Pancreas (tissue), 10 donors: Measurements from ENCODE around the gene CDC42. TPM values are rescaled to one million over a fixed set of nuclear protein-coding genes. Genes with fewer than 3 reads are reported as not detected.

ENCODE experiments used
- ATAC-seq, 4 donors: fragments of 200-7000 bp; cut with Tn5 transposase; one replicate each; pipeline versions ENCODE4 v1.8.0 to v1.9.1; 2020; ENCODE audit warnings: mild to moderate bottlenecking in 4 of 4, moderate library complexity in 4 of 4
- DNase-seq, 6 donors: peaks; one replicate each; pipeline ENCODE4 v3.0.0-alpha.2; 2020
- FAIRE-seq: peaks from 2 replicates; lab custom pipeline; 2012; peaks lifted over from hg19 to GRCh38; lab: Jason Lieb, UNC
- H3K27ac ChIP-seq, 4 donors: fragments of 200-600 bp; sonication (generic); 1 replicate in 3 of 4; 2 replicates in 1 of 4; pipeline versions ENCODE4 v1.5.0 to v1.8.0; 2020
- H3K27me3 ChIP-seq, 4 donors: fragments of 200-600 bp; one replicate each; pipeline ENCODE4 v1.8.0; 2021
- H3K36me3 ChIP-seq, 3 donors: fragments of 200-600 bp; sonication (generic) in 1 of 3; one replicate each; pipeline versions ENCODE4 v1.5.0 to v1.8.0; 2020 to 2021
- H3K4me1 ChIP-seq, 3 donors: fragments of 200-600 bp; one replicate each; pipeline ENCODE4 v1.8.0; 2021
- H3K4me3 ChIP-seq, 4 donors: fragments of 200-600 bp; sonication (generic) in 2 of 4; one replicate each; pipeline versions ENCODE4 v1.5.0 to v1.8.0; 2020 to 2021
- H3K9me3 ChIP-seq, 4 donors: fragments of 200-600 bp; one replicate each; pipeline ENCODE4 v1.8.0; 2021
- WGBS, 2 donors: extraction: QIAGEN DNeasy Blood & Tissue Kit; methylation state at CpG; one replicate each; pipeline ENCODE4 v1.1.7; 2013; 5-methylcytosine and 5-hydroxymethylcytosine counted together
- intact Hi-C, 3 donors: fragments of 100-400 bp; cut with DNase I; formaldehyde crosslinking; loops; one replicate each; pipeline versions ENCODE4 v1.11.1 to v1.14.2; 2022
- polyA plus RNA-seq, 2 donors: library from polyadenylated mRNA; stranded (reverse); fragments of 200-250 nt; gene quantifications; one replicate each; pipeline ENCODE4 v1.2.3, GENCODE V29; 2013
- total RNA-seq, 6 donors: library from RNA; stranded (reverse); fragmentation: NEBNext Ultra II Directional in 4 of 6; extraction: Animal tissue kit (Norgen Biotek cat#: 25700) in 4 of 6; gene quantifications; one replicate each; pipeline versions ENCODE4 v1.2.1 to v1.2.4, GENCODE V29; 2021 to 2023
- TF ChIP-seq, protein P1 (sequence below), 4 donors: fragments of 200-600 bp; sonication (generic) in 3 of 4; IDR thresholded peaks; one replicate each; pipeline versions ENCODE4 v1.5.0 to v1.8.0; 2021; ENCODE audit warnings: antibody characterized with exemption in 4 of 4
- donor health status: healthy with polysubstance abuse.
- donor health status: DM: no; HTN: no; CAD: no; lungs with moderate emphysema.
- donor health status: DM: no; HTN: no; CAD: no.
- donor health status: control.
- donor health status: control.
- donor health status: Bipolar disorder and iron deficiency.
- donor health status: DM: yes; HTN: yes; CAD: no.
- donor health status: DM: no; HTN: no; CAD: no.
- donor health status: DM: no; HTN: no; CAD: no.
- donor health status: DM: yes; HTN: yes; CAD: no.

The CDC42 gene
- total and polyA plus RNA-seq, 8 donors, result 36.6 to 128 (median 63.4) TPM

DNA sequence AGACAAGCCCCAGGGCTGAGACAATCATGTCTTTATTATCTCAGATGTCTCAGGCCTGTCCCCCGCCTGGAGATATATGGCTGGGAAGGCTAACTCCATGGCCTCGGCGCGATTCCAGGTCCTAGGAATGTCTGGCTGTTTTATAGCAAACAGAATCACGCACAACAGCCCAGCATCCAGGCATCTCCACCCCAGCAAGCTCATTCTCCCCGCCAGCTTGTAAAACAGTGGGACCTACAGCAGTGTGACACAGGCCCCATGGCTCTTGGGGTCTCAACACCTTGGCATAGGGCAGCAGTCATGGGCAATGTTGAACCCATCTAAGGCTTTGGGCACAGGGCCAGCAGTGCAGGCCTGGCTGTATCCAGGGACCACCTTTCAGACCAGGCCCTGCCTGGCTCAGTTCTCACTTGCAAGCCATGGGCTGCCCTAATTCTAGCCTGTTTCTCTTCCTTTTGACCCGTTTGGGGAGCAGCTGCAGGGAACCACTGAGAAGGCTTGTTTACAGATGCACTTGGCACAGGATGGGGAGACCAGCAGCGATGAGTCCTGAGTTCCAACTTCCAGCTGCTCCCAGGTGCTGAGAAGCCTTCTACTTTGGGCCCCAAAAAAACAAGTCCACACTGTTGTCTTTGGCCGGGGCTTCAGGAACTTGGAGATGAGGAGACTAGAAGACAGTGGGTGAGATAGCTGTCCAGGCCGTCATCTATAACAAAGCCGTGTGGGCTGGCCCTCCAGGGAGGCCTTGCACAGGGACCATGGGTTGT, 56.0 kb downstream of the CDC42 start:
- no peaks in the 10 kb centered on the region for H3K9me3 ChIP-seq
- no peak for ATAC-seq
- intact Hi-C loops, result no loop called here
- WGBS, 2 donors, result 76 to 78% methylated on average over 11 of the region's 11 CpGs
- H3K4me1 ChIP-seq, result no peaks in the 10 kb centered on the region
- no peak for FAIRE-seq
- H3K36me3 ChIP-seq, result peaks cover 0 to 4% (median 0%) of the 10 kb centered on the region in 3 donors
- no peak overlapping the region for H3K27ac ChIP-seq
- TF ChIP-seq, protein P1, sequence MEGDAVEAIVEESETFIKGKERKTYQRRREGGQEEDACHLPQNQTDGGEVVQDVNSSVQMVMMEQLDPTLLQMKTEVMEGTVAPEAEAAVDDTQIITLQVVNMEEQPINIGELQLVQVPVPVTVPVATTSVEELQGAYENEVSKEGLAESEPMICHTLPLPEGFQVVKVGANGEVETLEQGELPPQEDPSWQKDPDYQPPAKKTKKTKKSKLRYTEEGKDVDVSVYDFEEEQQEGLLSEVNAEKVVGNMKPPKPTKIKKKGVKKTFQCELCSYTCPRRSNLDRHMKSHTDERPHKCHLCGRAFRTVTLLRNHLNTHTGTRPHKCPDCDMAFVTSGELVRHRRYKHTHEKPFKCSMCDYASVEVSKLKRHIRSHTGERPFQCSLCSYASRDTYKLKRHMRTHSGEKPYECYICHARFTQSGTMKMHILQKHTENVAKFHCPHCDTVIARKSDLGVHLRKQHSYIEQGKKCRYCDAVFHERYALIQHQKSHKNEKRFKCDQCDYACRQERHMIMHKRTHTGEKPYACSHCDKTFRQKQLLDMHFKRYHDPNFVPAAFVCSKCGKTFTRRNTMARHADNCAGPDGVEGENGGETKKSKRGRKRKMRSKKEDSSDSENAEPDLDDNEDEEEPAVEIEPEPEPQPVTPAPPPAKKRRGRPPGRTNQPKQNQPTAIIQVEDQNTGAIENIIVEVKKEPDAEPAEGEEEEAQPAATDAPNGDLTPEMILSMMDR (IDR thresholded peaks at IDR 0.05), result no peak
- no peak overlapping the region for H3K4me3 ChIP-seq
- peak in 1 of 6 donors; percentile 13 for DNase-seq
- H3K27me3 ChIP-seq, result no peaks in the 10 kb centered on the region

DNA sequence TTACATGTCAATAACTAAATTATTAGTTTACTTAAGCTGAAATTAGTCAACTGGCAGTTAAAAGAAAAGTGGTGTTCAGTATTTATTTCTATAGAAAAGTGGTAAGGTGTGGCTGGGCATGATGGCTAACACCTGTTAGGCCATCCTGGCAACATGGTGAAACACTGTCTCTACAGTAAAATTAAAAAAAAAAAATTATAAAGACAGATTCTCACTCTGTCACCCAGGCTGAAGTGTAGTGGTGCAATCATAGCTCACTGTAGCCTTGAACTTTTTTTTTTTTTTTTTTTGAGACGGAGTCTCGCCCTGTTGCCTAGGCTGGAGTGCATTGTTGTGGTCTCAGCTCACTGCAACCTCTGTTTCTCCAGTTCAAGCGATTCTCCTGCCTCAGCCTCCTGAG, 57.5 kb downstream of the CDC42 start:
- no peak for ATAC-seq
- TF ChIP-seq, protein P1 (IDR thresholded peaks at IDR 0.05), result no peak
- Histone ChIP-seq H3K9me3 (no peaks in the 10 kb centered on the region), H3K27me3 (no peaks in the 10 kb centered on the region), H3K36me3 (peaks cover 0 to 4% (median 0%) of the 10 kb centered on the region in 3 donors), H3K27ac (no peak overlapping the region), H3K4me3 (no peak overlapping the region), H3K4me1 (no peaks in the 10 kb centered on the region)
- WGBS, 2 donors, result 87 to 94% methylated on average over 3 of the region's 3 CpGs
- intact Hi-C loops, result no loop called here
- DNase-seq, result no peak
- no peak for FAIRE-seq

DNA sequence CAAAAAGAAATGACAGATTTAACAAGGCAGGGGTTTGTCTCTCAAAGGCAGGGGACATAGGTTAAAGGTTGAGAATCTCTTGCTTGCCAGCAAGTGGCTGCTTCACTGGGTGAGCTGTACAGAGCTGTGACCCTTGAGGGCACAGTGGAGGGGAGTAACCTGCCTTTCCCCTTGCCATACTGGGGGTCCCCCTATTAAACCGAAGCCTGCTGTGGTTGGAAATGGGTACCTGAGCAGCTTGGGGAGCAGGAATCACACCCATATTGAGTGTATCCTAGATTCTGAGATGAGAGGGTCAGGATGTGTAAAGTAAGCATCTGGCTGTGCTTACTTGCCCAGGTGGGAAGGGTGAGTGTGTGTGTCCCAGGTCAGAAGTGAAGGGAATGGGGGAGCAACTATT, 58.6 kb downstream of the CDC42 start:
- Histone ChIP-seq H3K4me1 (no peaks in the 10 kb centered on the region), H3K9me3 (no peaks in the 10 kb centered on the region), H3K27ac (no peak overlapping the region), H3K4me3 (no peak overlapping the region), H3K27me3 (no peaks in the 10 kb centered on the region), H3K36me3 (peaks cover 0 to 4% (median 0%) of the 10 kb centered on the region in 3 donors)
- 86 to 92% methylated on average over 1 of the region's 1 CpG for WGBS, 2 donors
- TF ChIP-seq, protein P1 (IDR thresholded peaks at IDR 0.05), result no peak
- intact Hi-C loops, result no loop called here
- ATAC-seq, result no peak
- no peak for DNase-seq
- no peak for FAIRE-seq

DNA sequence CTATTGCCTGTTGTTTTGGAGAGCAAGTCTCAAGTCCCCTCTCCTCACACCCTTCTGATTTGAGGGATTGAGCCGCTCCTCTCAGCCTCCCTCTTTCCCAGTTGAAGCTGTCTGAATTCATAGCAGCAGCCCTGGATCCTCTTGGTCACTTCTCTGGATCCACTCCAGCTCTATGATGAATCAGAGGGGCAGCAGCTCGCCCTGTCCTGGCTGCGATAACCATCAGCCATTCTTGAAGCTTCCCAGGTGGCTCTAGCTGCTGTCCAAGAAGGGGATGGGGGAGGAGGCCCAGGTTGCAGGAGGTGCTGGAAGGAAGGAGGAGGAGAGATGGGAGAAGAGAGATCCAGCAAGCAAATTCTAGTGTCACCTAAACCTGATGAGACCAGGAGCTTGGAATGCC, 59.1 kb downstream of the CDC42 start:
- Histone ChIP-seq H3K4me3 (no peak overlapping the region), H3K36me3 (peaks cover 0 to 4% (median 0%) of the 10 kb centered on the region in 3 donors), H3K4me1 (no peaks in the 10 kb centered on the region), H3K9me3 (no peaks in the 10 kb centered on the region), H3K27me3 (no peaks in the 10 kb centered on the region), H3K27ac (no peak overlapping the region)
- intact Hi-C loops, result no loop called here
- 91% methylated on average over 3 of the region's 3 CpGs for WGBS, 2 donors
- TF ChIP-seq, protein P1 (IDR thresholded peaks at IDR 0.05), result no peak
- no peak for FAIRE-seq
- no peak for ATAC-seq
- no peak for DNase-seq

DNA sequence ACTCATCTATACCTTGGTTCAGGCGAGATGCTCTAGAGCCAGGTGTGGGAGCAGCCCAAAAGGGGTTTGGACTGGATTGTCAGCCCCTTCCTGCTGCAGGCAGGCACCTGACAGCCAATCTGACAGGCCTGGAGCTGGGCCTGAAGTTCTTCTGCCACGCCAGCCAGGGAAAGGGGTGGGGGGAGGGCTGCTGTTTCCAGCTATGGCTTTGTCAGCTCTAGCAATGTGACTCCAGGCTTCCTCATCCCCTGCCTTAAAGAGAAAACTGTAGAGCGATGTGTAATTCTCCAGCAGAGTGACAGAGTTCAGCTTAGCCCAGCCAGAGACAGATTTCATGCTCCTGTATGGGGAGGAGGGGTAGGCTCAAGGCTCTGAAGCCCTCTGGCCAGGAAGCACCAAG, 60.0 kb downstream of the CDC42 start:
- no peak for DNase-seq
- Histone ChIP-seq H3K4me1 (no peaks in the 10 kb centered on the region), H3K36me3 (peaks cover 0 to 4% (median 0%) of the 10 kb centered on the region in 3 donors), H3K4me3 (no peak overlapping the region), H3K27ac (no peak overlapping the region), H3K9me3 (no peaks in the 10 kb centered on the region), H3K27me3 (no peaks in the 10 kb centered on the region)
- WGBS, 2 donors, result 91% methylated on average over 3 of the region's 3 CpGs
- no peak for FAIRE-seq
- intact Hi-C loops, result no loop called here
- ATAC-seq, result no peak
- TF ChIP-seq, protein P1 (IDR thresholded peaks at IDR 0.05), result no peak
